Duodenal mucosa (tissue), 2 donors: ENCODE data around the gene SELE.

Source experiments
- H3K27ac ChIP-seq: one replicate; pipeline ENCODE4 v1.7.0; 2013; ENCODE audit warnings: low read depth, low read length
- H3K27me3 ChIP-seq, 2 donors: one replicate each; pipeline ENCODE4 v1.7.0; 2013; ENCODE audit warnings: low read length in 2 of 2, control low read depth in 1 of 2; ENCODE audit not compliant: insufficient read depth in 2 of 2, control insufficient read depth in 1 of 2
- H3K36me3 ChIP-seq, 2 donors: one replicate each; pipeline ENCODE4 v1.7.0; 2013; ENCODE audit warnings: low read length in 2 of 2, control low read depth in 1 of 2; ENCODE audit not compliant: insufficient read depth in 2 of 2, control insufficient read depth in 1 of 2
- H3K4me1 ChIP-seq, 2 donors: one replicate each; pipeline ENCODE4 v1.7.0; 2013; ENCODE audit warnings: low read length in 2 of 2, control low read depth in 1 of 2; ENCODE audit not compliant: insufficient read depth in 2 of 2, control insufficient read depth in 1 of 2
- H3K4me3 ChIP-seq, 2 donors: one replicate each; pipeline ENCODE4 v1.7.0; 2013; ENCODE audit warnings: low read length in 2 of 2, low read depth in 1 of 2
- H3K9ac ChIP-seq, 2 donors: one replicate each; pipeline ENCODE4 v1.7.0; 2013; ENCODE audit warnings: low read length in 2 of 2, low read depth in 1 of 2
- H3K9me3 ChIP-seq, 2 donors: one replicate each; pipeline ENCODE4 v1.7.0; 2013; ENCODE audit warnings: low read length in 2 of 2, control low read depth in 1 of 2; ENCODE audit not compliant: control insufficient read depth in 1 of 2

The SELE gene

GRCh38 chr1:169704797-169705196 lies 29.1 kb downstream of the SELE start:
- Histone ChIP-seq H3K4me3 (no peak overlapping the region), H3K36me3 (no peaks in the 10 kb centered on the region), H3K27me3 (peaks cover 0 to 3% of the 10 kb centered on the region in 2 donors), H3K9ac (no peak overlapping the region), H3K9me3 (no peaks in the 10 kb centered on the region), H3K4me1 (no peaks in the 10 kb centered on the region), H3K27ac (no peak overlapping the region)

GRCh38 chr1:169701261-169702005 lies 32.4 kb downstream of the SELE start:
- Histone ChIP-seq H3K36me3 (no peaks in the 10 kb centered on the region), H3K4me3 (no peak overlapping the region), H3K9ac (no peak overlapping the region), H3K4me1 (no peaks in the 10 kb centered on the region), H3K9me3 (no peaks in the 10 kb centered on the region), H3K27ac (no peak overlapping the region), H3K27me3 (no peaks in the 10 kb centered on the region)

- no peaks in the 10 kb centered on the region for H3K36me3 ChIP-seq
- no peaks in the 10 kb centered on the region for H3K27me3 ChIP-seq
- no peak overlapping the region for H3K27ac ChIP-seq
- no peaks in the 10 kb centered on the region for H3K4me1 ChIP-seq
- H3K4me3 ChIP-seq: no peak overlapping the region
- no peak overlapping the region for H3K9ac ChIP-seq
- no peaks in the 10 kb centered on the region for H3K9me3 ChIP-seq
Observed at GRCh38 chr1:169699707-169700106, 34.2 kb downstream of the SELE start.

- H3K36me3 ChIP-seq: no peaks in the 10 kb centered on the region
- no peak overlapping the region for H3K4me3 ChIP-seq
- peaks cover 0 to 1% of the 10 kb centered on the region in 2 donors for H3K4me1 ChIP-seq
- no peak overlapping the region for H3K9ac ChIP-seq
- H3K27me3 ChIP-seq: no peaks in the 10 kb centered on the region
- H3K27ac ChIP-seq: no peak overlapping the region
- no peaks in the 10 kb centered on the region for H3K9me3 ChIP-seq
Observed at GRCh38 chr1:169698976-169699375, 34.9 kb downstream of the SELE start.

- Histone ChIP-seq H3K9me3 (no peaks in the 10 kb centered on the region), H3K27me3 (no peaks in the 10 kb centered on the region), H3K9ac (no peak overlapping the region), H3K36me3 (no peaks in the 10 kb centered on the region), H3K4me3 (no peak overlapping the region), H3K4me1 (peaks cover 0 to 5% of the 10 kb centered on the region in 2 donors), H3K27ac (peak overlapping the region; percentile 13)
Observed at GRCh38 chr1:169697755-169698154, 36.1 kb downstream of the SELE start.

GRCh38 chr1:169696273-169697100 lies 37.4 kb downstream of the SELE start:
- H3K27me3 ChIP-seq: no peaks in the 10 kb centered on the region
- no peaks in the 10 kb centered on the region for H3K9me3 ChIP-seq
- H3K9ac ChIP-seq: no peak overlapping the region
- H3K27ac ChIP-seq: no peak overlapping the region
- peaks cover 0 to 5% of the 10 kb centered on the region in 2 donors for H3K4me1 ChIP-seq
- H3K36me3 ChIP-seq: no peaks in the 10 kb centered on the region
- no peak overlapping the region for H3K4me3 ChIP-seq

- peaks cover 0 to 5% of the 10 kb centered on the region in 2 donors for H3K4me1 ChIP-seq
Observed at GRCh38 chr1:169694304-169695075, 39.4 kb downstream of the SELE start.

GRCh38 chr1:169692756-169693460 lies 41.0 kb downstream of the SELE start:
- Histone ChIP-seq H3K9ac (no peak overlapping the region), H3K36me3 (no peaks in the 10 kb centered on the region), H3K27me3 (no peaks in the 10 kb centered on the region), H3K4me1 (peaks cover 0 to 5% of the 10 kb centered on the region in 2 donors), H3K27ac (no peak overlapping the region), H3K4me3 (no peak overlapping the region), H3K9me3 (no peaks in the 10 kb centered on the region)

More at GRCh38 chr1:169694304-169695075, 39.4 kb downstream of the SELE start:
- Histone ChIP-seq H3K27ac (no peak overlapping the region), H3K36me3 (no peaks in the 10 kb centered on the region), H3K9ac (no peak overlapping the region), H3K27me3 (no peaks in the 10 kb centered on the region), H3K9me3 (no peaks in the 10 kb centered on the region), H3K4me3 (no peak overlapping the region)

- H3K9me3 ChIP-seq: no peaks in the 10 kb centered on the region
- H3K4me1 ChIP-seq: peaks cover 0 to 5% of the 10 kb centered on the region in 2 donors
- no peak overlapping the region for H3K9ac ChIP-seq
- H3K27ac ChIP-seq: no peak overlapping the region
- no peak overlapping the region for H3K4me3 ChIP-seq
- no peaks in the 10 kb centered on the region for H3K27me3 ChIP-seq
- H3K36me3 ChIP-seq: no peaks in the 10 kb centered on the region
Observed at GRCh38 chr1:169690489-169690888, 43.4 kb downstream of the SELE start.
